Measurements from ENCODE around the gene FAM171A1. TPM values are rescaled to one million over a fixed set of nuclear protein-coding genes. Genes with fewer than 3 reads are reported as not detected.

FAM171A1 gene
- total RNA-seq, 2 donors from 2014 or later, result 50.9 to 65.8 TPM

DNA sequence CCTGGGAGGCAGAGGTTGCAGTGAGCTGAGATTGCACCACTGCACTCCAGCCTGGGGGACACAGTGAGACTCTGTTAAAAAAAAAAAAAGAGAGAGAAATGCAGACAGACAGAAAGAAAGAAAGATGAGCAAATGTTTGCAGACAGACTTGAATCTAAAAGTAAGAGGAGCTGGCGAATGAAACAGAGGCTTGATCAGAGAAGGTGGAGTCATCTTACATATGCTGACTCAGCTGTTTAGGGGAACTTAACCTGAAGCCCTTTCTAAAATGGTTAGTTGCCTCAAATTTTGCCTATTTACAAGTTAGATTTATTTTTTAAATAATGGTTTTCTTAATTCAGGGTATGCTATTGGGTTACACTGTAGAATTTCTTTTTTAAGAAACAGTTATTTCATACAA lies 5.4 kb downstream of the FAM171A1 start:
- H3K27ac ChIP-seq, result no peak overlapping the region
- no peak overlapping the region for H3K4me3 ChIP-seq
- H3K27me3 ChIP-seq, result no peaks in the 10 kb centered on the region
- DNase-seq, result no peak
- no peaks in the 10 kb centered on the region for H3K4me1 ChIP-seq
- no peaks in the 10 kb centered on the region for H3K9me3 ChIP-seq
- H3K36me3 ChIP-seq, result no peaks in the 10 kb centered on the region
- intact Hi-C loops (cut with DNase I), result no loop called here
- H3K9ac ChIP-seq (ENCODE audit: low read depth in 2 of 2, low read length in 2 of 2), result no peak overlapping the region
- TF ChIP-seq, protein P1, sequence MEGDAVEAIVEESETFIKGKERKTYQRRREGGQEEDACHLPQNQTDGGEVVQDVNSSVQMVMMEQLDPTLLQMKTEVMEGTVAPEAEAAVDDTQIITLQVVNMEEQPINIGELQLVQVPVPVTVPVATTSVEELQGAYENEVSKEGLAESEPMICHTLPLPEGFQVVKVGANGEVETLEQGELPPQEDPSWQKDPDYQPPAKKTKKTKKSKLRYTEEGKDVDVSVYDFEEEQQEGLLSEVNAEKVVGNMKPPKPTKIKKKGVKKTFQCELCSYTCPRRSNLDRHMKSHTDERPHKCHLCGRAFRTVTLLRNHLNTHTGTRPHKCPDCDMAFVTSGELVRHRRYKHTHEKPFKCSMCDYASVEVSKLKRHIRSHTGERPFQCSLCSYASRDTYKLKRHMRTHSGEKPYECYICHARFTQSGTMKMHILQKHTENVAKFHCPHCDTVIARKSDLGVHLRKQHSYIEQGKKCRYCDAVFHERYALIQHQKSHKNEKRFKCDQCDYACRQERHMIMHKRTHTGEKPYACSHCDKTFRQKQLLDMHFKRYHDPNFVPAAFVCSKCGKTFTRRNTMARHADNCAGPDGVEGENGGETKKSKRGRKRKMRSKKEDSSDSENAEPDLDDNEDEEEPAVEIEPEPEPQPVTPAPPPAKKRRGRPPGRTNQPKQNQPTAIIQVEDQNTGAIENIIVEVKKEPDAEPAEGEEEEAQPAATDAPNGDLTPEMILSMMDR (IDR thresholded peaks at IDR 0.05), result no peak

DNA sequence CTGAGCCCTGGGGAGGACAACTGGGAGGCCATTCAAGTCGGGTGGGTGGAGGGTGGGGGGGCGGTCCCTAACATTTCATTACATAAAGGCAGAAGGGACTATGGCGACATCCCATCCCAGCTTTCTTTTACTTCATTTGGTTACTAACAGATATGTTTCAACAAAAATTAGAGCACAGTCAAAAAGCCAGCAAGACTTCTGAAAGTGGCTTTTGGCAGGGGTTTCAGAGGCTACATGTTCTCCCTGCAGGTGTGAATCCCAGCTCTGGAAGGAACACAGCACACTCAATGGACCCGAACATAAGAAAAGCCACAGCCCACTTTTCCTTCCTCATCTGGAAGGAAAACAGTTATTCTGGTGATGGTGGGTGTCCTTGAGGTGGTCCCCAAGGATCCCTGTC lies 7.1 kb downstream of the FAM171A1 start:
- no peaks in the 10 kb centered on the region for H3K27me3 ChIP-seq
- no peaks in the 10 kb centered on the region for H3K9me3 ChIP-seq
- no peaks in the 10 kb centered on the region for H3K4me1 ChIP-seq
- H3K36me3 ChIP-seq, result no peaks in the 10 kb centered on the region
- TF ChIP-seq, protein P1 (IDR thresholded peaks at IDR 0.05), result no peak
- no peak for DNase-seq
- H3K9ac ChIP-seq (ENCODE audit: low read depth in 2 of 2, low read length in 2 of 2), result no peak overlapping the region
- intact Hi-C loops (cut with DNase I), result no loop called here
- H3K4me3 ChIP-seq, result no peak overlapping the region
- no peak overlapping the region for H3K27ac ChIP-seq

DNA sequence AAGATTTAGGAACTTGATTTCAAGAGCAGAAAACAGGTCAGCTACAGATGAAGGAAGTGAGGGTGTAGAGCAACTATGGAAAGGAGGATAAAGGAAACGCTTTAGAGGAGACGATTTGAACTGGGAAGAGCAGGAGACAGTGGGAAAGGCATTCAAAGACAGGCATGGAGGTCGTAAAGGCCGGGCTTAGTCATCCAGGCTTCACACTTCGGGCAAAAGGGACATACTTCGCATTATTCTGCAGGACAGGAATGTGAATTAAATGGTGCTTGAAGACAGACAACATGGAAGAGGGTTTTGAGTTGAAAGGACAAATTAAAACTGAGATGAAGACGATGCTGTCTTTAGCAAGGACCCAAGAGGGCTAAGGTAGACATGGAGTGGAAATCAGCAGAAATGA lies 8.1 kb downstream of the FAM171A1 start:
- Histone ChIP-seq H3K27ac (no peak overlapping the region), H3K27me3 (no peaks in the 10 kb centered on the region)
- intact Hi-C loops (cut with DNase I), result no loop called here

DNA sequence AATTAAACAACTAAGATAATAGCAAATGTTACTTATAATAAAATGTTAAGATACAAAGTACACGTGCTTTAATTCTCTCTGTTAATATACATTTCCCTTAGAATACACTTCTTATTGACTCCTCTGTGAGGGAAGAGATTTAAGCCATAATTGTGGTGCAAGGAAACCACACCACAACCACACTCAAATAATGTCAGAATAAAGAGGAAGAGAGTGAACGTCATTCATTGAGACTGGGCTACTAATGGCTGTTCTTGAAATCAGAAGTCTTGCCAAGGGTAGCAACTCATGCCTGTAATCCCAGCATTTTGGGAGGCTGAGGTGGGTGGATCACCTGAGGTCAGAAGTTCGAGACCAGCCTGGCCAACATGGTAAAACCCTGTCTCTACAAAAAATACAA lies 10.0 kb downstream of the FAM171A1 start:
- no peak overlapping the region for H3K4me3 ChIP-seq
- no peak overlapping the region for H3K9ac ChIP-seq (ENCODE audit: low read depth in 2 of 2, low read length in 2 of 2)
- no peak for DNase-seq
- intact Hi-C loops (cut with DNase I), result no loop called here
- H3K9me3 ChIP-seq, result no peaks in the 10 kb centered on the region
- no peaks in the 10 kb centered on the region for H3K36me3 ChIP-seq
- H3K4me1 ChIP-seq, result no peaks in the 10 kb centered on the region
- no peaks in the 10 kb centered on the region for H3K27me3 ChIP-seq
- TF ChIP-seq, protein P1 (IDR thresholded peaks at IDR 0.05), result no peak
- no peak overlapping the region for H3K27ac ChIP-seq

More for the DNA sequence above, 8.1 kb downstream of the FAM171A1 start:
- Histone ChIP-seq H3K9ac (ENCODE audit: low read depth in 2 of 2, low read length in 2 of 2) (no peak overlapping the region), H3K9me3 (no peaks in the 10 kb centered on the region), H3K4me3 (no peak overlapping the region), H3K36me3 (no peaks in the 10 kb centered on the region), H3K4me1 (no peaks in the 10 kb centered on the region)
- DNase-seq, result no peak
- TF ChIP-seq, protein P1 (IDR thresholded peaks at IDR 0.05), result no peak

DNA sequence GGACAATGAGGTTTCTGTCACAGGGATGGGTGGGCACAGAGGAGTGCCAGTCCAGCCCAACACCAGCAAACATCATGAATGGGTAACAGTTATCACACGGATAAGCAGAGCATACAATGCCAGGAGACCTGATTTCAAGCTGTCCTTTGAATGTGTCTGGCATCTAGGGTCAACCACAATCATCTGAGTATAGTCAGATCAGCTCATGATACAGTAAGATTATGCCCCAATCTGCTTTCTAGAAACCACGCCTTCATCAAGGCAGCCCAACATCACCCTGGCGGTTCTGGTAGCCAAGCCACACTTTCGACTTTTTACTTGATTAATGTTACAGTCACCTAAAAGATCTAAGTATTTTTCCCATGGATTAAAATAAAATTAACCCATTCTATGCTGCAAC lies 10.5 kb downstream of the FAM171A1 start:
- no peaks in the 10 kb centered on the region for H3K4me1 ChIP-seq
- H3K9ac ChIP-seq (ENCODE audit: low read depth in 2 of 2, low read length in 2 of 2), result no peak overlapping the region
- no peak overlapping the region for H3K27ac ChIP-seq
- intact Hi-C loops (cut with DNase I), result no loop called here
- no peak for DNase-seq
- no peaks in the 10 kb centered on the region for H3K9me3 ChIP-seq
- no peaks in the 10 kb centered on the region for H3K27me3 ChIP-seq
- no peak overlapping the region for H3K4me3 ChIP-seq
- TF ChIP-seq, protein P1 (IDR thresholded peaks at IDR 0.05), result no peak
- H3K36me3 ChIP-seq, result no peaks in the 10 kb centered on the region

Data from colonic mucosa (tissue), 4 donors.